ENCODE data around the gene RAB3A.

- TF ChIP-seq CTCF (conservative IDR thresholded peaks at IDR 0.05) (no peak), EZH2 (IDR thresholded peaks at IDR 0.05; ENCODE audit: low read depth) (no peak)
These were observed 30.1 kb downstream of the RAB3A start, which contains the start of gene IFI30 for GRCh38 chr19:18173572-18174288.
